ENCODE results near the gene TSPAN18.

Gene TSPAN18

GRCh38 chr11:44928816-44929215 lies 202.1 kb downstream of the TSPAN18 start:
- FAIRE-seq: no peak
- no peak for DNase-seq (ENCODE audit: insufficient read length)
- no peak for TF ChIP-seq POLR2AphosphoS5 (IDR thresholded peaks at IDR 0.05; ENCODE audit: low read depth, low read length)
- no peak for TF ChIP-seq TAF1 (IDR thresholded peaks at IDR 0.05; ENCODE audit: borderline replicate concordance, low read depth, low read length)
- TF ChIP-seq POLR2A (IDR thresholded peaks at IDR 0.05; ENCODE audit: low read depth, low read length): no peak

GRCh38 chr11:44930588-44931302 lies 204.0 kb downstream of the TSPAN18 start:
- no peak for TF ChIP-seq POLR2AphosphoS5 (IDR thresholded peaks at IDR 0.05; ENCODE audit: low read depth, low read length)
- DNase-seq (ENCODE audit: insufficient read length): no peak
- FAIRE-seq: no peak

- DNase-seq (ENCODE audit: insufficient read length) (no peak), FAIRE-seq (no peak)
- TF ChIP-seq POLR2A (IDR thresholded peaks at IDR 0.05; ENCODE audit: low read depth, low read length) (no peak), TAF1 (IDR thresholded peaks at IDR 0.05; ENCODE audit: borderline replicate concordance, low read depth, low read length) (no peak), POLR2AphosphoS5 (IDR thresholded peaks at IDR 0.05; ENCODE audit: low read depth, low read length) (no peak)
Observed at GRCh38 chr11:44931466-44931865, 204.7 kb downstream of the TSPAN18 start.

GRCh38 chr11:44934110-44934509 lies 207.3 kb downstream of the TSPAN18 start:
- DNase-seq (ENCODE audit: insufficient read length) (no peak), FAIRE-seq (no peak)
- no peak for TF ChIP-seq POLR2A (IDR thresholded peaks at IDR 0.05; ENCODE audit: low read depth, low read length)
- TF ChIP-seq POLR2AphosphoS5 (IDR thresholded peaks at IDR 0.05; ENCODE audit: low read depth, low read length): no peak
- TF ChIP-seq TAF1 (IDR thresholded peaks at IDR 0.05; ENCODE audit: borderline replicate concordance, low read depth, low read length): no peak

GRCh38 chr11:44934735-44935250 lies 208.0 kb downstream of the TSPAN18 start:
- FAIRE-seq (no peak), DNase-seq (ENCODE audit: insufficient read length) (no peak)
- TF ChIP-seq POLR2AphosphoS5 (IDR thresholded peaks at IDR 0.05; ENCODE audit: low read depth, low read length): no peak
- no peak for TF ChIP-seq POLR2A (IDR thresholded peaks at IDR 0.05; ENCODE audit: low read depth, low read length)
- TF ChIP-seq TAF1 (IDR thresholded peaks at IDR 0.05; ENCODE audit: borderline replicate concordance, low read depth, low read length): no peak

- TF ChIP-seq POLR2AphosphoS5 (IDR thresholded peaks at IDR 0.05; ENCODE audit: low read depth, low read length): no peak
- no peak for TF ChIP-seq POLR2A (IDR thresholded peaks at IDR 0.05; ENCODE audit: low read depth, low read length)
- no peak for TF ChIP-seq TAF1 (IDR thresholded peaks at IDR 0.05; ENCODE audit: borderline replicate concordance, low read depth, low read length)
- DNase-seq (ENCODE audit: insufficient read length): peak; percentile 75
- FAIRE-seq: peak; percentile 98
Observed at GRCh38 chr11:44936525-44936924, 209.8 kb downstream of the TSPAN18 start.

- FAIRE-seq (no peak), DNase-seq (ENCODE audit: insufficient read length) (no peak)
- TF ChIP-seq POLR2AphosphoS5 (IDR thresholded peaks at IDR 0.05; ENCODE audit: low read depth, low read length): no peak
- TF ChIP-seq TAF1 (IDR thresholded peaks at IDR 0.05; ENCODE audit: borderline replicate concordance, low read depth, low read length): no peak
- TF ChIP-seq POLR2A (IDR thresholded peaks at IDR 0.05; ENCODE audit: low read depth, low read length): no peak
Observed at GRCh38 chr11:44936951-44937543, 210.3 kb downstream of the TSPAN18 start.

GRCh38 chr11:44938066-44938691 lies 211.4 kb downstream of the TSPAN18 start:
- TF ChIP-seq POLR2AphosphoS5 (IDR thresholded peaks at IDR 0.05; ENCODE audit: low read depth, low read length) (no peak), POLR2A (IDR thresholded peaks at IDR 0.05; ENCODE audit: low read depth, low read length) (no peak), TAF1 (IDR thresholded peaks at IDR 0.05; ENCODE audit: borderline replicate concordance, low read depth, low read length) (no peak)
- no peak for FAIRE-seq
- no peak for DNase-seq (ENCODE audit: insufficient read length)

- no peak for FAIRE-seq
- no peak for DNase-seq (ENCODE audit: insufficient read length)
- TF ChIP-seq POLR2AphosphoS5 (IDR thresholded peaks at IDR 0.05; ENCODE audit: low read depth, low read length) (no peak), TAF1 (IDR thresholded peaks at IDR 0.05; ENCODE audit: borderline replicate concordance, low read depth, low read length) (no peak), POLR2A (IDR thresholded peaks at IDR 0.05; ENCODE audit: low read depth, low read length) (no peak)
Observed at GRCh38 chr11:44939673-44940395, 213.1 kb downstream of the TSPAN18 start.

GRCh38 chr11:44940404-44940803 lies 213.6 kb downstream of the TSPAN18 start:
- no peak for DNase-seq (ENCODE audit: insufficient read length)
- TF ChIP-seq POLR2A (IDR thresholded peaks at IDR 0.05; ENCODE audit: low read depth, low read length) (no peak), POLR2AphosphoS5 (IDR thresholded peaks at IDR 0.05; ENCODE audit: low read depth, low read length) (no peak), TAF1 (IDR thresholded peaks at IDR 0.05; ENCODE audit: borderline replicate concordance, low read depth, low read length) (no peak)
- FAIRE-seq: no peak

- TF ChIP-seq POLR2AphosphoS5 (IDR thresholded peaks at IDR 0.05; ENCODE audit: low read depth, low read length): no peak
- TF ChIP-seq POLR2A (IDR thresholded peaks at IDR 0.05; ENCODE audit: low read depth, low read length): no peak
- no peak for TF ChIP-seq TAF1 (IDR thresholded peaks at IDR 0.05; ENCODE audit: borderline replicate concordance, low read depth, low read length)
- no peak for DNase-seq (ENCODE audit: insufficient read length)
- no peak for FAIRE-seq
Observed at GRCh38 chr11:44940835-44941234, 214.1 kb downstream of the TSPAN18 start.
